HepG2 (cell line): ENCODE results near the gene ASZ1. TPM values are rescaled to one million over a fixed set of nuclear protein-coding genes. Genes with fewer than 3 reads are reported as not detected.

Source experiments
- ATAC-seq: fragments of 200-7000 bp; cut with Tn5 transposase; 3 replicates; pipeline ENCODE4 v1.9.1; 2020; ENCODE audit warnings: mild to moderate bottlenecking, moderate library complexity
- BruUV-seq: library from RNA; stranded (reverse); fragments of 400-500 nt; replicated peaks from 2 replicates; lab custom pipeline; 2021; lab: Mats Ljungman, UMichigan
- CTCF ChIA-PET: fragments of 300-600 bp; formaldehyde crosslinking; extraction: SDS; loops from one replicate; lab custom pipeline; 2021; ENCODE audit warnings: low total read pairs, inconsistent platforms, low intra/inter-chr PET ratio; lab: Yijun Ruan, JAX
- POLR2A ChIA-PET: fragments of 350-600 bp; sonication (Branson Sonifier 250); formaldehyde crosslinking; loops from one replicate; lab custom pipeline; 2020; ENCODE audit warnings: antibody characterized with exemption, inconsistent platforms; lab: Yijun Ruan, JAX
- DNase-seq: peaks from one replicate; pipeline ENCODE4 v3.0.0-alpha.2; 2015; ENCODE audit warnings: low spot score
- FAIRE-seq: peaks from 3 replicates; lab custom pipeline; 2011; peaks lifted over from hg19 to GRCh38; lab: Jason Lieb, UNC
- H2AFZ ChIP-seq: one replicate; pipeline ENCODE4 v1.6.1; 2011; ENCODE audit warnings: low read length, inconsistent platforms
- H3K27ac ChIP-seq: fragments of 300-600 bp; 3 replicates; pipeline ENCODE4 v1.8.0; 2011; ENCODE audit warnings: mixed run types, mild to moderate bottlenecking, mixed read lengths, low read length, inconsistent platforms; ENCODE audit not compliant: insufficient read depth; ENCODE audit errors: extremely low read length
- H3K27me3 ChIP-seq, 2 experiments: fragments of 200-600 bp in 1 of 2; 2 replicates in 1 of 2; 3 replicates in 1 of 2; pipeline versions ENCODE4 v1.6.0 to v1.8.0; 2011; ENCODE audit warnings: low read length in 2 of 2, mild to moderate bottlenecking in 2 of 2, moderate library complexity in 2 of 2, inconsistent platforms in 1 of 2; ENCODE audit not compliant: insufficient read depth in 2 of 2, control insufficient read depth in 1 of 2
- H3K36me3 ChIP-seq, 2 experiments: fragments of 200-600 bp in 1 of 2; replicated peaks in 1 of 2; 2 replicates in 1 of 2; 3 replicates in 1 of 2; pipeline versions ENCODE4 v1.5.1 to v1.8.0; 2011; ENCODE audit warnings: low read length in 2 of 2, inconsistent platforms in 1 of 2; ENCODE audit not compliant: insufficient read depth in 2 of 2, control insufficient read depth in 1 of 2
- H3K4me1 ChIP-seq: 2 replicates; pipeline ENCODE4 v1.5.1; 2012; ENCODE audit warnings: low read length, inconsistent platforms; ENCODE audit not compliant: insufficient read depth
- H3K4me2 ChIP-seq: 2 replicates; pipeline ENCODE4 v1.6.0; 2011; ENCODE audit warnings: low read depth, low read length, inconsistent platforms
- H3K4me3 ChIP-seq, 3 experiments: fragments of 200-600 bp in 1 of 3; sonication (generic), shearing (Covaris generic) in 1 of 3; replicated peaks in 1 of 3; 2 replicates each; pipeline ENCODE4 v1.5.1; 2011 to 2016; ENCODE audit warnings: low read length in 3 of 3, inconsistent platforms in 2 of 3, low read depth in 2 of 3, mild to moderate bottlenecking in 2 of 3, control low read depth in 1 of 3, mixed read lengths in 1 of 3; ENCODE audit not compliant: insufficient read depth in 1 of 3
- H3K79me2 ChIP-seq: one replicate; pipeline ENCODE4 v1.6.1; 2011; ENCODE audit warnings: low read length, inconsistent platforms; ENCODE audit not compliant: insufficient read depth
- H3K9ac ChIP-seq: 2 replicates; pipeline ENCODE4 v1.6.0; 2011; ENCODE audit warnings: mild to moderate bottlenecking, low read depth, low read length, inconsistent platforms; ENCODE audit not compliant: insufficient read depth
- H3K9me3 ChIP-seq: 2 replicates; pipeline ENCODE4 v1.5.1; 2012; ENCODE audit warnings: mild to moderate bottlenecking, low read length
- H4K20me1 ChIP-seq: 2 replicates; pipeline ENCODE4 v1.6.0; 2011; ENCODE audit warnings: inconsistent platforms, mild to moderate bottlenecking, low read length, moderate library complexity; ENCODE audit not compliant: insufficient read depth
- GABPA ChIP-seq, 2 experiments: IDR thresholded peaks; 2 replicates each; pipeline ENCODE4 v1.6.1; 2011 to 2016; ENCODE audit warnings: low read depth in 2 of 2, low read length in 1 of 2, missing biosample characterization in 1 of 2, missing genetic modification characterization in 1 of 2
- RFXAP ChIP-seq: sonication (generic); formaldehyde crosslinking; IDR thresholded peaks from 2 replicates; pipeline ENCODE4 v1.4.0; 2020; ENCODE audit warnings: missing genetic modification reagents, borderline replicate concordance
- ZBTB1 ChIP-seq: sonication (generic); formaldehyde crosslinking; IDR thresholded peaks from 2 replicates; pipeline ENCODE4 v1.4.0; 2020; ENCODE audit warnings: missing genetic modification reagents, borderline replicate concordance
- ZEB1 ChIP-seq: IDR thresholded peaks from 2 replicates; pipeline ENCODE4 v1.6.1; 2012; ENCODE audit warnings: mild to moderate bottlenecking, low read depth, inconsistent platforms; ENCODE audit not compliant: insufficient replicate concordance
- ZNF562 ChIP-seq: sonication (generic); formaldehyde crosslinking; IDR thresholded peaks from 2 replicates; pipeline ENCODE4 v1.8.0; 2022; ENCODE audit warnings: missing genetic modification reagents, borderline replicate concordance
- ZNF570 ChIP-seq: sonication (generic); formaldehyde crosslinking; IDR thresholded peaks from 2 replicates; pipeline ENCODE4 v1.4.0; 2020; ENCODE audit warnings: mild to moderate bottlenecking, missing genetic modification reagents, borderline replicate concordance
- ZNF672 ChIP-seq: sonication (generic); formaldehyde crosslinking; IDR thresholded peaks from 2 replicates; pipeline ENCODE4 v1.8.1; 2022; ENCODE audit warnings: missing genetic modification reagents
- ZNF773 ChIP-seq: sonication (generic); formaldehyde crosslinking; IDR thresholded peaks from 2 replicates; pipeline ENCODE4 v1.4.0; 2020; ENCODE audit warnings: missing genetic modification reagents, borderline replicate concordance
- ZSCAN21 ChIP-seq: sonication (generic); formaldehyde crosslinking; IDR thresholded peaks from 2 replicates; pipeline ENCODE4 v1.8.0; 2022; ENCODE audit warnings: mild to moderate bottlenecking, missing genetic modification reagents, moderate library complexity, borderline replicate concordance
- WGBS: methylation state at CpG from one replicate; pipeline ENCODE4 v1.1.6; 2017; ENCODE audit warnings: low lambda C conversion rate; 5-methylcytosine and 5-hydroxymethylcytosine counted together
- in situ Hi-C: cut with HindIII; loops from 2 replicates; pipeline ENCODE4 v1.10.0; 2017; ENCODE audit warnings: low pct_unique_long_range_greater_than_20kb; ENCODE audit not compliant: extremely low pct_ligation_motif_present
- intact Hi-C: fragments of 100-400 bp; cut with micrococcal nuclease; formaldehyde crosslinking; loops from one replicate; pipeline ENCODE4 v1.10.0; 2022; ENCODE audit not compliant: unreplicated experiment
- polyA plus RNA-seq, 8 experiments: library from polyadenylated mRNA; depleted of rRNA in 3 of 8; stranded (reverse) in 7 of 8; unstranded in 1 of 8; fragments of >200 nt; fragmentation: Illumina TruSeq in 4 of 8; extraction: Trizol in 4 of 8; gene quantifications; 2 replicates each; pipeline versions ENCODE4 v1.2.1 to v1.2.3, GENCODE V29; 2011 to 2016; ENCODE audit warnings: low read depth in 4 of 8, missing spikeins in 1 of 8, mixed read lengths in 1 of 8; ENCODE audit not compliant: insufficient read depth in 1 of 8
- total RNA-seq, 5 experiments: library from RNA; depleted of rRNA; stranded (reverse); fragments of >200 nt; fragmentation: Illumina TruSeq; extraction: Trizol; gene quantifications; 2 replicates each; pipeline ENCODE4 v1.2.3, GENCODE V29; 2016; ENCODE audit warnings: low read depth in 1 of 5
- TF ChIP-seq, protein P1 (sequence below): conservative IDR thresholded peaks from 2 replicates; pipeline ENCODE4 v1.6.1; 2018; ENCODE audit warnings: missing genetic modification reagents
- TF ChIP-seq, protein P2 (sequence below): fragments of 450-650 bp; IDR thresholded peaks from 2 replicates; pipeline ENCODE4 v1.6.1; 2017

ASZ1 gene
- total and polyA plus RNA-seq, 2 of the 13 experiments (the other 11 are each of a cell fraction or from before 2014, with no cell fraction given): not detected

DNA sequence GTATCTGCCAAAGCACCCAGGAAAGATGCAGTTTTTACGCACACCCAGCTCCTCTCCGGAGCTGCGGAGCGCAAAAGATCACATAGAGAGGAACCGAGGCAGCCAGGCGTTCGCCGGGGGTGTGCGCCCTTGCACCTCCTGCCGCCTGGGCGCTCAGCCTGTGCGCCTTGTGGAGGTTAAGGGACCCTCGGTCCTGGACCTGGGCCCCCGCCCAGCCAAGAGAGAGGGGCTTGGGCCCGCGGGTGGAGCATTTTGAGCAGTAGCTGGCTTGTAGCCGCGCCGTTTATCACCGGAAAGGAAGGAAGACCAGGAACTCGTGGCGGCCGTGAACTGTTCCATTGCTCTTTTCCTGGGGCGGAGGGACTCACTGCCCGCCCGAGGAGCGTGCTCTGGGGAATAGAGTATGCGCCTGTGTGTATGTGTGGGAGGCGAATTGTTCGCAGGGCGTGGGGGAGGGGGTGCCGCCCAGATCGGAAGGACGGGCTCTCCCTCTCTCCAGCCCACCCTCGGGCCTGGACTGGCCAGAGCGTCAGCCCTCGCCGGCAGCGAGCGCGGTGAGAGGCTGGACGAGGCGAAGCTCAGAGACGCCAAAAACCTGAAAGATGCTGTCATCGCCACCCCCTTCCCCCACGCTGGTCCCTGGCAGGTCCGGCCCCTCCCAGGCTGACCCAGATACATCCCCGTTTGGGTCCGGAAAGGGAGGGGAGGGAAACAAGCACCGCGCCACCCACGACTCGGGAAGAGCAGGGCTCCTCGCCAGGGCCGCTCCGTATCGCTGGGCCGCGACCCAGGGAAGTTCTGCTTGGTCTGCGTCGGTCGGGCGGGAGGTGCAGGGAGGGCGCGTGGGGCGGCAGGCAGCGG is 103.2 kb downstream of the ASZ1 start (continued):
- TF ChIP-seq GABPA (IDR thresholded peaks at IDR 0.05; ENCODE audit: low read depth, low read length) (no peak), GABPA (CRISPR knock-in tag; IDR thresholded peaks at IDR 0.05; ENCODE audit: low read depth) (no peak), ZBTB1 (no peak), ZNF773 (no peak), RFXAP (CRISPR knock-in tag) (no peak), ZEB1 (no peak), ZSCAN21 (CRISPR knock-in tag) (no peak)

DNA sequence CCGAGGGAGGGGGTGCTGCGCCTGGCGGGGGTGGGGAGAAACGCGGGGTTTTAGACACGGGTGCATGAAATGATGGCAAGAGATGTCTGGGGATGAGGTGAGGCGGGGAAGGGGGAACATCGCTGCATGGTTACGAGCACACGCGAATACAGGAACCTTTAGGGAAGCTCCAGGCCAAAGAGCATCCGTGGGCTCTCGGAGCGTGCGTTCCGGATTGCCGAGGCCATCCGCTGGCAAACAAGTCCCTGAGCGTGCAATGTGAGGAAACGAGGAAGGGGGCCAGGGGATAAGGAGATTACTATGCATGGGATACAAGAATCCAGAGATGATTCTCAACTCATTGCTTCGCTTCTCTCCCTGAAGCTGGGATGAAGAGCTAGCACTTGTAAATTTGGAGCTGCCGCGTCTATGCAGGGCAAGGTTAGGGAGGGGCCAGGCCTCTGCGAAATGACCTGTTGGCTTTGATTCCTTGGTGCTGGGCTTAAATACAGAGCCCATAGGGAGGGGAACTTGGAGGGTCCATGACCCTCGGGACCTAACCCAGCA is 103.9 kb downstream of the ASZ1 start:
- no peak for ATAC-seq

More for the DNA sequence above, 103.9 kb downstream of the ASZ1 start:
- H3K27ac ChIP-seq: no peak overlapping the region
- WGBS: 44% methylated on average over 23 of the region's 25 CpGs
- no peak overlapping the region for H3K9ac ChIP-seq
- POLR2A ChIA-PET: no interaction called here
- no peak for FAIRE-seq
- TF ChIP-seq, protein P1, sequence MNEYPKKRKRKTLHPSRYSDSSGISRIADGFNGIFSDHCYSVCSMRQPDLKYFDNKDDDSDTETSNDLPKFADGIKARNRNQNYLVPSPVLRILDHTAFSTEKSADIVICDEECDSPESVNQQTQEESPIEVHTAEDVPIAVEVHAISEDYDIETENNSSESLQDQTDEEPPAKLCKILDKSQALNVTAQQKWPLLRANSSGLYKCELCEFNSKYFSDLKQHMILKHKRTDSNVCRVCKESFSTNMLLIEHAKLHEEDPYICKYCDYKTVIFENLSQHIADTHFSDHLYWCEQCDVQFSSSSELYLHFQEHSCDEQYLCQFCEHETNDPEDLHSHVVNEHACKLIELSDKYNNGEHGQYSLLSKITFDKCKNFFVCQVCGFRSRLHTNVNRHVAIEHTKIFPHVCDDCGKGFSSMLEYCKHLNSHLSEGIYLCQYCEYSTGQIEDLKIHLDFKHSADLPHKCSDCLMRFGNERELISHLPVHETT: no peak
- TF ChIP-seq, protein P2, sequence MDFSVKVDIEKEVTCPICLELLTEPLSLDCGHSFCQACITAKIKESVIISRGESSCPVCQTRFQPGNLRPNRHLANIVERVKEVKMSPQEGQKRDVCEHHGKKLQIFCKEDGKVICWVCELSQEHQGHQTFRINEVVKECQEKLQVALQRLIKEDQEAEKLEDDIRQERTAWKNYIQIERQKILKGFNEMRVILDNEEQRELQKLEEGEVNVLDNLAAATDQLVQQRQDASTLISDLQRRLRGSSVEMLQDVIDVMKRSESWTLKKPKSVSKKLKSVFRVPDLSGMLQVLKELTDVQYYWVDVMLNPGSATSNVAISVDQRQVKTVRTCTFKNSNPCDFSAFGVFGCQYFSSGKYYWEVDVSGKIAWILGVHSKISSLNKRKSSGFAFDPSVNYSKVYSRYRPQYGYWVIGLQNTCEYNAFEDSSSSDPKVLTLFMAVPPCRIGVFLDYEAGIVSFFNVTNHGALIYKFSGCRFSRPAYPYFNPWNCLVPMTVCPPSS: no peak
- TF ChIP-seq ZNF672 (CRISPR knock-in tag) (no peak), ZNF562 (CRISPR knock-in tag) (no peak), ZNF570 (CRISPR knock-in tag) (no peak)
- BruUV-seq: no TSS peak
- in situ Hi-C loops (no loop called here), intact Hi-C loops (no loop called here)
- CTCF ChIA-PET: no interaction called here
- H4K20me1 ChIP-seq: no peaks in the 10 kb centered on the region
- no peak overlapping the region for H3K4me2 ChIP-seq
- no peaks in the 10 kb centered on the region for H3K9me3 ChIP-seq
- H3K27me3 ChIP-seq: peaks cover 10 to 59% of the 10 kb centered on the region in 2 experiments
- no peak overlapping the region for H3K4me3 ChIP-seq
- no peaks in the 10 kb centered on the region for H3K36me3 ChIP-seq
- no peak for DNase-seq
- no peak overlapping the region for H2AFZ ChIP-seq
- H3K4me1 ChIP-seq: no peaks in the 10 kb centered on the region
- no peaks in the 10 kb centered on the region for H3K79me2 ChIP-seq
